Spleen (tissue), 11 donors: ENCODE data around the gene MDFIC2. TPM values are rescaled to one million over a fixed set of nuclear protein-coding genes. Genes with fewer than 3 reads are reported as not detected.

Experiments used
- DNase-seq: peaks from one replicate; pipeline ENCODE4 v3.0.0-alpha.2; 2020
- H3K27ac ChIP-seq, 8 donors: fragments of 200-600 bp; sonication (generic) in 7 of 8; 1 replicate in 4 of 8; 2 replicates in 4 of 8; pipeline versions ENCODE4 v1.5.0 to v1.8.0; 2016 to 2021; ENCODE audit warnings: inconsistent platforms in 4 of 8, mild to moderate bottlenecking in 4 of 8, moderate library complexity in 1 of 8
- H3K27me3 ChIP-seq, 7 donors: fragments of 200-600 bp; sonication (generic) in 6 of 7; replicated peaks in 1 of 7; 1 replicate in 4 of 7; 2 replicates in 3 of 7; pipeline versions ENCODE4 v1.5.0 to v1.8.0; 2016 to 2021; ENCODE audit warnings: inconsistent platforms in 3 of 7, mild to moderate bottlenecking in 1 of 7
- H3K36me3 ChIP-seq, 6 donors: fragments of 200-600 bp; sonication (generic) in 5 of 6; 1 replicate in 4 of 6; 2 replicates in 2 of 6; pipeline versions ENCODE4 v1.5.0 to v1.8.0; 2016 to 2021; ENCODE audit warnings: inconsistent platforms in 2 of 6
- H3K4me1 ChIP-seq, 6 donors: fragments of 200-600 bp; sonication (generic) in 5 of 6; 1 replicate in 3 of 6; 2 replicates in 3 of 6; pipeline versions ENCODE4 v1.5.0 to v1.8.0; 2016 to 2021; ENCODE audit warnings: inconsistent platforms in 3 of 6
- H3K4me3 ChIP-seq, 8 donors: fragments of 200-600 bp; sonication (generic) in 7 of 8; 1 replicate in 4 of 8; 2 replicates in 4 of 8; pipeline versions ENCODE4 v1.5.0 to v1.8.0; 2016 to 2021; ENCODE audit warnings: inconsistent platforms in 4 of 8, mild to moderate bottlenecking in 4 of 8, moderate library complexity in 2 of 8
- H3K9me3 ChIP-seq, 8 donors: fragments of 200-600 bp; sonication (generic) in 7 of 8; 1 replicate in 4 of 8; 2 replicates in 4 of 8; pipeline versions ENCODE4 v1.5.0 to v1.8.0; 2016 to 2021; ENCODE audit warnings: inconsistent platforms in 4 of 8
- POLR2A ChIP-seq, 3 donors: fragments of 450-650 bp; IDR thresholded peaks; one replicate each; pipeline ENCODE4 v1.5.1; 2017; ENCODE audit warnings: antibody characterized with exemption in 3 of 3, mild to moderate bottlenecking in 1 of 3
- POLR2AphosphoS5 ChIP-seq, 3 donors: sonication (generic); formaldehyde crosslinking; IDR thresholded peaks; one replicate each; pipeline ENCODE4 v1.5.1; 2017; ENCODE audit warnings: antibody characterized with exemption in 3 of 3
- WGBS, 5 donors: extraction: QIAGEN DNeasy Blood & Tissue Kit in 3 of 5; methylation state at CpG; one replicate each; pipeline versions ENCODE4 v1.1.5 to v1.1.7; 2013 to 2018; 5-methylcytosine and 5-hydroxymethylcytosine counted together
- intact Hi-C: fragments of 100-400 bp; cut with DNase I; formaldehyde crosslinking; loops from one replicate; pipeline ENCODE4 v1.15.0; 2023; ENCODE audit warnings: low total_unique reads
- polyA plus RNA-seq, 3 donors: library from polyadenylated mRNA; stranded (reverse); fragments of 200-250 nt; gene quantifications; one replicate each; pipeline ENCODE4 v1.2.1, GENCODE V29; 2013
- total RNA-seq, 7 donors: library from RNA; depleted of rRNA in 3 of 7; stranded (reverse); fragments of >200 nt in 3 of 7; fragmentation: NEBNext Ultra II Directional in 4 of 7; extraction: Animal tissue kit (Norgen Biotek cat#: 25700) in 4 of 7; gene quantifications; one replicate each; pipeline versions ENCODE4 v1.1.0 to v1.2.1, GENCODE V29; 2016 to 2021
- TF ChIP-seq, protein P1 (sequence below), 11 experiments: fragments of 200-600 bp in 7 of 11; fragments of 450-650 bp in 4 of 11; sonication (generic) in 4 of 11; IDR thresholded peaks in 8 of 11; conservative IDR thresholded peaks in 3 of 11; 1 replicate in 7 of 11; 2 replicates in 4 of 11; pipeline versions ENCODE4 v1.4.0 to v1.8.0; 2016 to 2021; ENCODE audit warnings: antibody characterized with exemption in 11 of 11, inconsistent platforms in 4 of 11, mild to moderate bottlenecking in 1 of 11
- donor health status: healthy with polysubstance abuse.
- donor health status: DM: no; HTN: no; CAD: no; lungs with moderate emphysema.
- donor health status: DM: no; HTN: no; CAD: no.
- donor health status: Bipolar disorder and iron deficiency.
- donor health status: healthy.
- donor health status: DM: no; HTN: no; CAD: no.
- donor health status: DM: yes; HTN: yes; CAD: no.

The MDFIC2 gene
- total and polyA plus RNA-seq, 10 donors: not detected

DNA sequence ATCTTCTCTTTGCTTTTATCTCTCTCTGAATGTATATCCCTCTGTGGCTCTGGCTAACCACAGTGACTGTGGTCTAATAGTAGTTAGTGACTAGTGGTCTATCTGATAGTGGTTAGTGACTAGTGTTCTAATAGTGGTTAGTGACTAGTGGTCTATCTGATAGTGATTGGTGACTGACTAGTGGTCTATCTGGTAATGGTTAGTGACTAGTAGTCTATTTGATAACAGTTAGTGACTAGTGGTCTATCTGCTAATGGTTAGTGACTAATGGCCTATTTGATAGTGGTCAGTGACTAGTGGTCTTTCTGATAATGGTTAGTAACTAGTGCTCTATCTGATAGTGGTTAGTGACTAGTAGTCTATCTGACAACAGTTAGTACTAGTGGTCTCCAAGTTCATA, 110.5 kb downstream of the MDFIC2 start:
- intact Hi-C loops: no loop called here
- H3K4me1 ChIP-seq: no peaks in the 10 kb centered on the region
- no peaks in the 10 kb centered on the region for H3K27me3 ChIP-seq
- H3K9me3 ChIP-seq: no peaks in the 10 kb centered on the region
- no peak for TF ChIP-seq POLR2A (IDR thresholded peaks at IDR 0.05)
- TF ChIP-seq POLR2AphosphoS5 (IDR thresholded peaks at IDR 0.05): no peak
- TF ChIP-seq, protein P1, sequence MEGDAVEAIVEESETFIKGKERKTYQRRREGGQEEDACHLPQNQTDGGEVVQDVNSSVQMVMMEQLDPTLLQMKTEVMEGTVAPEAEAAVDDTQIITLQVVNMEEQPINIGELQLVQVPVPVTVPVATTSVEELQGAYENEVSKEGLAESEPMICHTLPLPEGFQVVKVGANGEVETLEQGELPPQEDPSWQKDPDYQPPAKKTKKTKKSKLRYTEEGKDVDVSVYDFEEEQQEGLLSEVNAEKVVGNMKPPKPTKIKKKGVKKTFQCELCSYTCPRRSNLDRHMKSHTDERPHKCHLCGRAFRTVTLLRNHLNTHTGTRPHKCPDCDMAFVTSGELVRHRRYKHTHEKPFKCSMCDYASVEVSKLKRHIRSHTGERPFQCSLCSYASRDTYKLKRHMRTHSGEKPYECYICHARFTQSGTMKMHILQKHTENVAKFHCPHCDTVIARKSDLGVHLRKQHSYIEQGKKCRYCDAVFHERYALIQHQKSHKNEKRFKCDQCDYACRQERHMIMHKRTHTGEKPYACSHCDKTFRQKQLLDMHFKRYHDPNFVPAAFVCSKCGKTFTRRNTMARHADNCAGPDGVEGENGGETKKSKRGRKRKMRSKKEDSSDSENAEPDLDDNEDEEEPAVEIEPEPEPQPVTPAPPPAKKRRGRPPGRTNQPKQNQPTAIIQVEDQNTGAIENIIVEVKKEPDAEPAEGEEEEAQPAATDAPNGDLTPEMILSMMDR (IDR thresholded peaks at IDR 0.05 in 8 of 11, conservative IDR thresholded peaks at IDR 0.05 in 3 of 11): no peak
- H3K27ac ChIP-seq: no peak overlapping the region
- DNase-seq: no peak
- no peak overlapping the region for H3K4me3 ChIP-seq
- no peaks in the 10 kb centered on the region for H3K36me3 ChIP-seq

DNA sequence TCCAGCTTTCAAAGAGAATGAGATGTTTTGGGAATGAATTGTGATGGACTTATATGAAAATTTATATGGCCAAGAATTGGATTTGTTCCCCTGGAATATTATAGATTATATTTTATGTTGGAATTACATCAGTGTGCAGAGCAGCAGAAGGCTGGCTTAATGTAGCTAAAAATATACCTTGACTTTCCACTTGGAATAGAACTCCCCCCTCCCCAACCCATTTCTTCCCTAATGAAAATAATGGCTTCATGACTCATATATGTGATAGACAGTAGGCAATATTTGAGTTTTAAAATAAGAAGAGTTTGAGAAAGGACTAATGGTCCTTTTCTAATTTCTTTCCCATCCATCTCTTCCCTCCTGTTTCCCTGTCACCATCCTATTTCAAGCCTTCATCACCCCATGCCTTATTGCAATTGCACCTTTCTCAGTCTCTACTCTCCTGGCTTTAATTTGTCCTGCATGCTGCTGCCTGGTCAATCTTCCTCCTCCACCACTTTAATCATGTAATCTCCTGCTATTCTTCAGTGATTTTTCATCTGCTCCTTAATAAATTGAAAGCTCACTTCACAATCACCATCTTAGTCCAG, 122.5 kb downstream of the MDFIC2 start:
- no peak for DNase-seq
- H3K4me1 ChIP-seq: no peaks in the 10 kb centered on the region
- no peaks in the 10 kb centered on the region for H3K9me3 ChIP-seq
- intact Hi-C loops: no loop called here
- no peaks in the 10 kb centered on the region for H3K27me3 ChIP-seq
- H3K27ac ChIP-seq: no peak overlapping the region
- no peak overlapping the region for H3K4me3 ChIP-seq
- H3K36me3 ChIP-seq: no peaks in the 10 kb centered on the region
- TF ChIP-seq POLR2AphosphoS5 (IDR thresholded peaks at IDR 0.05) (no peak), POLR2A (IDR thresholded peaks at IDR 0.05) (no peak)
- TF ChIP-seq, protein P1 (IDR thresholded peaks at IDR 0.05 in 8 of 11, conservative IDR thresholded peaks at IDR 0.05 in 3 of 11): no peak

DNA sequence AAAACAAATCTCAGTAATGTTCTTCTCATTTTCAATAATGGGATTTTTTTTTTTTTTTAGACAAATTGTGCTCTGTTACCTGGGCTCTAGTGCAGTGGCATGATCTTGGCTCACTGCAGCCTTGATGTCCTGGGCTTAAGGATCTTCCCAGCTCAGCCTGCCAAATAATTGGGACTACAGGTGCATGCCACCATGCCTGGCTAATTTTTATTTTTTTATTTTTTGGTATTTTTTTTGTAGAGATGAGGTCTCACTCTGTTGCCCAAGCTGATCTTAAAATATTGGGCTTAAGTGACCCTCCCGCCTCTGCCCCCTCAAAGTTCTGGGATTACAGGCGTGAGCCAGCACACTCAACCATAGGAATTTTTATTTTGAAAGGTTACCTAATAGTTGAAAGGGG, 126.2 kb downstream of the MDFIC2 start:
- Histone ChIP-seq H3K27ac (no peak overlapping the region), H3K36me3 (no peaks in the 10 kb centered on the region), H3K4me3 (no peak overlapping the region), H3K9me3 (no peaks in the 10 kb centered on the region), H3K27me3 (peaks cover 0 to 18% (median 0%) of the 10 kb centered on the region in 7 donors), H3K4me1 (no peaks in the 10 kb centered on the region)
- WGBS, 5 donors: 89 to 98% (median 93%) methylated on average over 2 of the region's 2 CpGs
- intact Hi-C loops: no loop called here
- TF ChIP-seq, protein P1 (IDR thresholded peaks at IDR 0.05 in 8 of 11, conservative IDR thresholded peaks at IDR 0.05 in 3 of 11): no peak
- TF ChIP-seq POLR2AphosphoS5 (IDR thresholded peaks at IDR 0.05) (no peak), POLR2A (IDR thresholded peaks at IDR 0.05) (no peak)
- no peak for DNase-seq

DNA sequence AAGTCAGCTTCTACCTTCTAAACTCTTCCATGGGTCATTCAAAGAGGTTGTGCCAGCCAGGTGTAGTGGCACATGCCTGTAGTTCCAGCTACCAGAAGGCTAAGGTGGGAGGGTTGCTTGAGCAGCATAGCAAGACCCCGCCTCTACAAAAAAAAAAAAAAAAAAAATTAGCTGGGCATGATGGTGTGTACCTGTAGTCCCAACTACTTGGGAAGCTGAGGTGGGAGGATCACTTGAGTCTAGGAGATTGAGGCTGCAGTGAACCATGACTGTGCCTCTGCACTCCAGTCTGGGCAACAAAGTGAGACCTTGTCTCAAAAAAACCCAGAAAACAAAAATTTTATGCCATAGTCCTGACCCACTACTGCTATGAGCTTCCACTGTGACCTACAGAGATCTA, 126.8 kb downstream of the MDFIC2 start:
- Histone ChIP-seq H3K36me3 (no peaks in the 10 kb centered on the region), H3K9me3 (no peaks in the 10 kb centered on the region), H3K27ac (no peak overlapping the region), H3K4me1 (no peaks in the 10 kb centered on the region), H3K27me3 (peaks cover 0 to 18% (median 0%) of the 10 kb centered on the region in 7 donors), H3K4me3 (no peak overlapping the region)
- TF ChIP-seq POLR2AphosphoS5 (IDR thresholded peaks at IDR 0.05) (no peak), POLR2A (IDR thresholded peaks at IDR 0.05) (no peak)
- TF ChIP-seq, protein P1 (IDR thresholded peaks at IDR 0.05 in 8 of 11, conservative IDR thresholded peaks at IDR 0.05 in 3 of 11): no peak
- no peak for DNase-seq
- WGBS, 5 donors: 69 to 100% (median 94%) methylated on average over 1 of the region's 1 CpG
- intact Hi-C loops: no loop called here
